OCI-LY7 (cell line): ENCODE data around the gene RGS10. TPM values are rescaled to one million over a fixed set of nuclear protein-coding genes. Genes with fewer than 3 reads are reported as not detected.

Experiments
- BruUV-seq: library from RNA; stranded (reverse); fragments of 400-500 nt; replicated peaks from 2 replicates; lab custom pipeline; 2021; lab: Mats Ljungman, UMichigan
- CTCF ChIA-PET: fragments of 300-600 bp; sonication (Branson Sonifier 250); formaldehyde crosslinking; loops from one replicate; lab custom pipeline; 2022; ENCODE audit warnings: antibody characterized with exemption; ENCODE audit not compliant: unreplicated experiment; lab: Charles Lee
- POLR2A ChIA-PET: fragments of 300-600 bp; sonication (Branson Sonifier 250); formaldehyde crosslinking; loops from one replicate; lab custom pipeline; 2022; ENCODE audit warnings: antibody characterized with exemption; lab: Charles Lee
- DNase-seq: peaks from one replicate; pipeline ENCODE4 v3.0.0-alpha.2; 2015; ENCODE audit warnings: low spot score
- H2AFZ ChIP-seq: fragments of 200-600 bp; sonication (generic), shearing (Covaris generic); 2 replicates; pipeline ENCODE4 v1.6.1; 2014; ENCODE audit warnings: mild to moderate bottlenecking, antibody characterized with exemption, low read length, moderate library complexity
- H3K27ac ChIP-seq: fragments of 200-600 bp; sonication (generic); 2 replicates; pipeline ENCODE4 v1.5.1; 2014; ENCODE audit warnings: mixed run types, low read depth, mild to moderate bottlenecking, moderate library complexity, low read length, inconsistent platforms; ENCODE audit not compliant: poor library complexity, severe bottlenecking
- H3K36me3 ChIP-seq: fragments of 200-600 bp; sonication (generic); 2 replicates; pipeline ENCODE4 v1.6.1; 2014; ENCODE audit warnings: mild to moderate bottlenecking, antibody characterized with exemption, low read length, moderate library complexity, mixed read lengths; ENCODE audit not compliant: insufficient read depth
- H3K4me1 ChIP-seq: fragments of 200-600 bp; sonication (generic); 2 replicates; pipeline ENCODE4 v1.5.1; 2014; ENCODE audit warnings: mild to moderate bottlenecking, low read length; ENCODE audit not compliant: insufficient read depth, poor library complexity, severe bottlenecking
- H3K4me2 ChIP-seq: fragments of 200-600 bp; sonication (generic); 2 replicates; pipeline ENCODE4 v1.6.1; 2014; ENCODE audit warnings: mild to moderate bottlenecking, low read length
- H3K4me3 ChIP-seq: fragments of 200-600 bp; sonication (generic); 2 replicates; pipeline ENCODE4 v1.5.1; 2014; ENCODE audit warnings: mild to moderate bottlenecking, low read depth, low read length; ENCODE audit not compliant: poor library complexity, severe bottlenecking
- H3K79me2 ChIP-seq: fragments of 200-600 bp; sonication (generic); 2 replicates; pipeline ENCODE4 v1.6.1; 2016; ENCODE audit warnings: low read depth, mild to moderate bottlenecking, low read length, moderate library complexity, mixed read lengths; ENCODE audit not compliant: insufficient read depth
- H3K9me2 ChIP-seq: fragments of 200-600 bp; sonication (generic); 2 replicates; pipeline ENCODE4 v1.6.1; 2016; ENCODE audit warnings: mild to moderate bottlenecking, low read length, mixed read lengths; ENCODE audit not compliant: insufficient read depth
- H3K9me3 ChIP-seq: fragments of 200-600 bp; sonication (generic); 2 replicates; pipeline ENCODE4 v1.6.1; 2014; ENCODE audit warnings: mild to moderate bottlenecking, mixed run types, low read length, mixed read lengths
- H4K20me1 ChIP-seq: fragments of 200-600 bp; sonication (generic); 2 replicates; pipeline ENCODE4 v1.6.1; 2014; ENCODE audit warnings: mild to moderate bottlenecking, antibody characterized with exemption, low read length, moderate library complexity, mixed read lengths; ENCODE audit not compliant: insufficient read depth
- EZH2phosphoT487 ChIP-seq: fragments of 200-600 bp; sonication (generic); IDR thresholded peaks from 2 replicates; pipeline ENCODE4 v1.6.1; 2018; ENCODE audit warnings: low read depth, borderline replicate concordance, mild to moderate bottlenecking, mixed run types, antibody characterized with exemption, low read length, moderate library complexity, mixed read lengths
- intact Hi-C: fragments of 100-400 bp; cut with micrococcal nuclease; formaldehyde crosslinking; loops from one replicate; pipeline ENCODE4 v1.10.0; 2022; ENCODE audit not compliant: unreplicated experiment
- total RNA-seq, 2 experiments: library from RNA; depleted of rRNA in 1 of 2; stranded (reverse); fragments of >200 nt in 1 of 2; shearing (Covaris generic) in 1 of 2; gene quantifications; 2 replicates each; pipeline ENCODE4 v1.2.3, GENCODE V29; 2014 to 2022
- TF ChIP-seq, protein P1 (sequence below): fragments of 200-600 bp; sonication (generic); conservative IDR thresholded peaks from 2 replicates; pipeline ENCODE4 v1.5.1; 2014; ENCODE audit warnings: mild to moderate bottlenecking, antibody characterized with exemption, low read length, moderate library complexity, mixed read lengths

The RGS10 gene
- total RNA-seq, 2 experiments from 2014 or later = 22.5 to 45.2 TPM

DNA sequence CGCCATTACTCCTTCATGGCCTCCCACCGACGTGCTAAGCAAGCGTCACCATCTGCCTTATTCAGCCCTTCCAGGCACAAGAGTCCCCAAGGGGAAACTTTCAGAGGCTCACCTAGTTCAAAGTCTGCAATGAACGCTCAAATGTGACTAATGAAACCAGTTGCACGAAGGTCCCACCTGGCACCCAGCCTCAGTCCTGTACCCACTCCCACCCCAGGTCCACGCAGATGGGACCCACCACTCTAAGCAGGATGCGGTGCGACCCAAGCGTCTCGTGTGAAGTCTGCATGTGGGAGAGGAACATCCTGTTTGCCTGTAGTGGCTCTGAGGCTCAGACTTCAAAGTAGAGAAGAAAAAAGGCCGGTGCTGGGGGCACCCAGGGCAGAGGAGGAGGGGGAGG, 40.3 kb downstream of the RGS10 start:
- Histone ChIP-seq H3K79me2 (no peaks in the 10 kb centered on the region), H3K9me3 (no peaks in the 10 kb centered on the region), H2AFZ (peak overlapping the region; percentile 64), H3K4me1 (peaks cover 33% of the 10 kb centered on the region), H3K36me3 (0 out of 2 replicates have a peak, but pooled peaks cover 3% of the 10 kb centered on the region), H3K4me3 (peak overlapping the region; percentile 28), H3K27ac (peak overlapping the region; percentile 54), H3K4me2 (peak overlapping the region; percentile 65), H3K9me2 (no peaks in the 10 kb centered on the region), H4K20me1 (no peaks in the 10 kb centered on the region)
- ChIA-PET POLR2A (no interaction called here), CTCF (interaction anchor here (0.5 kb wide), 1 partner anchor 449 kb away, joined by 3 read pairs; no protein-coding TSS in a partner anchor)
- TF ChIP-seq, protein P1, sequence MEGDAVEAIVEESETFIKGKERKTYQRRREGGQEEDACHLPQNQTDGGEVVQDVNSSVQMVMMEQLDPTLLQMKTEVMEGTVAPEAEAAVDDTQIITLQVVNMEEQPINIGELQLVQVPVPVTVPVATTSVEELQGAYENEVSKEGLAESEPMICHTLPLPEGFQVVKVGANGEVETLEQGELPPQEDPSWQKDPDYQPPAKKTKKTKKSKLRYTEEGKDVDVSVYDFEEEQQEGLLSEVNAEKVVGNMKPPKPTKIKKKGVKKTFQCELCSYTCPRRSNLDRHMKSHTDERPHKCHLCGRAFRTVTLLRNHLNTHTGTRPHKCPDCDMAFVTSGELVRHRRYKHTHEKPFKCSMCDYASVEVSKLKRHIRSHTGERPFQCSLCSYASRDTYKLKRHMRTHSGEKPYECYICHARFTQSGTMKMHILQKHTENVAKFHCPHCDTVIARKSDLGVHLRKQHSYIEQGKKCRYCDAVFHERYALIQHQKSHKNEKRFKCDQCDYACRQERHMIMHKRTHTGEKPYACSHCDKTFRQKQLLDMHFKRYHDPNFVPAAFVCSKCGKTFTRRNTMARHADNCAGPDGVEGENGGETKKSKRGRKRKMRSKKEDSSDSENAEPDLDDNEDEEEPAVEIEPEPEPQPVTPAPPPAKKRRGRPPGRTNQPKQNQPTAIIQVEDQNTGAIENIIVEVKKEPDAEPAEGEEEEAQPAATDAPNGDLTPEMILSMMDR = no peak
- TF ChIP-seq EZH2phosphoT487 = no peak
- DNase-seq = peak; percentile 88
- no TSS peak for BruUV-seq
- intact Hi-C loops = loop anchor here (5.0 kb wide), 2 partner anchors 40 to 195 kb away; partner anchors contain the start of gene RGS10

DNA sequence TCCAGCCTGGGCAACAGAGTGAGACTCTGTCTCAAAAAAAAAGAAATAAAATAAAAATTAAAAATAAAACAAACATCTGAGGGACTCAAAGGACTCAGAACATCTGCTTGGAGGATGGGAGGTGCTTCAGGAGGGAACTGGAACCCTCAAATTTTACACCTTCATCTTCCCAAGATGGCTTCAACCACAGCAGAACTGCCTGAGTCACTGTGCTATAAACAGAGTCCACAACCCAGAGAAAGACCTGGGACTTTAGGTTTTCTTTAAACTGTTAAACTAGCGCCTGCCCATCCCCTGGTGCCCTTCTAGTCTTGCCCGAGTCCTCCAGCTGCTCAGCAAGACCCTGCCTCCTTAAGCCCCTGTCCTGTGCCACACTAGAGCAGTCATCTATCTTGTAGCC, 40.8 kb downstream of the RGS10 start:
- no peaks in the 10 kb centered on the region for H3K9me2 ChIP-seq
- no peak for TF ChIP-seq EZH2phosphoT487
- TF ChIP-seq, protein P1 = no peak
- H3K4me1 ChIP-seq = peaks cover 33% of the 10 kb centered on the region
- peak overlapping the region; percentile 64 for H2AFZ ChIP-seq
- peak overlapping the region; percentile 54 for H3K27ac ChIP-seq
- ChIA-PET POLR2A (interaction anchor here (0.7 kb wide), 1 partner anchor 15 kb away, joined by 3 read pairs; no protein-coding TSS in a partner anchor), CTCF (interaction anchor here (0.5 kb wide), 1 partner anchor 125 kb away, joined by 10 read pairs; no protein-coding TSS in a partner anchor)
- peak overlapping the region; percentile 65 for H3K4me2 ChIP-seq
- intact Hi-C loops = loop anchor here (5.0 kb wide), 2 partner anchors 41 to 194 kb away; partner anchors contain the start of gene RGS10
- peak overlapping the region; percentile 17 for H3K4me3 ChIP-seq
- no TSS peak for BruUV-seq
- H3K36me3 ChIP-seq = 0 out of 2 replicates have a peak, but pooled peaks cover 3% of the 10 kb centered on the region
- DNase-seq = peak; percentile 23
- no peaks in the 10 kb centered on the region for H3K9me3 ChIP-seq
- no peaks in the 10 kb centered on the region for H3K79me2 ChIP-seq
- H4K20me1 ChIP-seq = no peaks in the 10 kb centered on the region

DNA sequence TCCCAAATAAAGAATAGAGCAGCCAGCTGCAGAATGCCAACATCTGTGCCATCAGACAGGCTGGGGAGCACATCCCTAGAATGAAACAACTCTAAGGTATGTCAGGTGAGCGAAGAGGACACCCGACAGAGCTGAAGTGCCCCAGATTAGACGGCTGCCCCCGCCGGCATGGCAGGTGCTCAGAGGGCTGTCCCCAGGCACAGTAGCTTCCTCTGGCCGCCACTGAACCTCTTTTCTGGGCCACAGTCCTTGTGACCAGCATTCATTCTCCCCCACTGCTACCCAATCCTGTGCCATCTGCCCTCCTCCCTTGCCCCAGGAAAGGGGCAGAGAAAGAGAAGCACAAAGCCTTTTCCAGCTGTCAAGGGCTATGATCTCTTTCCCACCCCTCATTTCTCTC, 41.7 kb downstream of the RGS10 start:
- POLR2A ChIA-PET = interaction anchor here (0.6 to 1.3 kb wide), 3 partner anchors 10 to 42 kb away, joined by 3 to 5 read pairs (median 5); partner anchors contain the start of gene RGS10
- Histone ChIP-seq H3K79me2 (no peaks in the 10 kb centered on the region), H2AFZ (no peak overlapping the region), H4K20me1 (no peaks in the 10 kb centered on the region), H3K36me3 (0 out of 2 replicates have a peak, but pooled peaks cover 3% of the 10 kb centered on the region), H3K4me1 (peaks cover 33% of the 10 kb centered on the region), H3K4me2 (peak overlapping the region; percentile 20; the same call in 1 of the 2 replicates), H3K4me3 (no peak overlapping the region), H3K9me3 (no peaks in the 10 kb centered on the region), H3K9me2 (no peaks in the 10 kb centered on the region), H3K27ac (no peak overlapping the region)
- TF ChIP-seq, protein P1 = no peak
- no peak for TF ChIP-seq EZH2phosphoT487
- CTCF ChIA-PET = no interaction called here
- intact Hi-C loops = loop anchor here (5.0 kb wide), 2 partner anchors 41 to 194 kb away; partner anchors contain the start of gene RGS10
- DNase-seq = peak; percentile 16
- BruUV-seq = no TSS peak
